Activated CD4-positive, alpha-beta T cell treated with anti-CD3 and anti-CD28 coated beads, Interleukin-2, amount 50 U/mL, for 16 hours (primary cell): ENCODE measurements around the gene HAVCR1.
"Not testable (repeated sequence)": the region's sequence is repeated elsewhere in the genome, so short reads cannot be mapped to it uniquely, and the experiment has no call there.

Source experiments
- DNase-seq: peaks from one replicate; pipeline ENCODE4 v3.0.0-alpha.2; 2020

Gene HAVCR1

GRCh38 chr5:157049605-157050004 is 9.3 kb downstream of the HAVCR1 start:
- no peak for DNase-seq

DNA sequence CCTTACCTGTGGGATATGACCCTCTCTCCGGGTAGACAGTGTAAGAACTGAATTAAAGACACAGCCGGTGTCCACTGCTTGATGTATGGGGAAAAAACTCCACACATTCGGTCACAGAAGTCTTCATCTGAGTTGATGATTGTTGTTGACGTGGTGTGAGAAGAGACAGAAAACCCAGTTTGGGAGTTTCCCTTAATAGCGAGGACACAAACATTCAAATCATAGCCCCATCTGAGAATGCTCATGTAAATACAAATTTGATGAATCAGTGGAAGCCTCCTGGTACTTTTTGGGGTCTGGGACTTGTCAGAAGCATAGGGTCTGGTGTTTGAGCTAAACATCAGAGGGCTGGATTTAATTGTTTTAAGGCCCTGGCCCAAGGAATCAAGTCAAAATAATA is 11.0 kb downstream of the HAVCR1 start:
- DNase-seq, result no peak

GRCh38 chr5:157047016-157047415 is 11.9 kb downstream of the HAVCR1 start:
- not testable (repeated sequence) for DNase-seq

DNA sequence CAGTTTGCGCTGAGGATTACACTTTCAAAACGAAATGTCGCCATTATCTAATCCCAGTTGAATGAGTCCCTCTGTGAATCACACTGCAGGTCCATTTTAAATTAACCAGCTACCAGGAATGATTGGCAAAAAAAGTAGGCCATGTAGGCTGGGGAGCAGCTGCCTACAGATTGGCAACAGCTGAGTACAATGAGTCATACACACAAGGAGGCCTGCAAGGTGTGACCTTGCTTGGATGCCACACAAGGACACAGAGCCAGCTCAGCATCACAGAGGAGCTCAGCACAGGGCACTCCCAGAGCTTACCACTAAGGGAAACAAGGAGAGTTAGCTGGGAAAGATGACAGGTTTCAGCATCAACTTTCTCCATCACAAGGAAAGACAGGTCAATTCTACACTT is 12.9 kb downstream of the HAVCR1 start:
- DNase-seq, result no peak

DNA sequence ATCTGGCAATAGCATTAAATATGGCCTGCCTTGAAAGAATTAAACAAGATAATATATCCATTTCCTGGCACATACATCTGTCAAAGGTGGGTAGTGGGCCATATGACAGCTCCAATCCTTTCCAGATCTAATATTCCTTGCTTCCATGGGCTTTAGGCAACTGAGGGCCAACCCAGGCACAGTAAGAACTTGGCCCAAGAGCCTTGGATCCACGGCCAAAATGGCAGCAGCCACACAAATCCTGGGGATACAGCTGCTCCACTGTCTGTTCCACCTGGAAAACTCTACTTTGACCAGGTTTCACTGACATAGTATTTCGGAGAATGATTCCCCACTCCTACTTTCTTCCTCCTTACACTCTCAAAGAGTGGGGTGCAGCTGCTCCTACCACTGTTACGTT is 13.3 kb downstream of the HAVCR1 start:
- no peak for DNase-seq

DNA sequence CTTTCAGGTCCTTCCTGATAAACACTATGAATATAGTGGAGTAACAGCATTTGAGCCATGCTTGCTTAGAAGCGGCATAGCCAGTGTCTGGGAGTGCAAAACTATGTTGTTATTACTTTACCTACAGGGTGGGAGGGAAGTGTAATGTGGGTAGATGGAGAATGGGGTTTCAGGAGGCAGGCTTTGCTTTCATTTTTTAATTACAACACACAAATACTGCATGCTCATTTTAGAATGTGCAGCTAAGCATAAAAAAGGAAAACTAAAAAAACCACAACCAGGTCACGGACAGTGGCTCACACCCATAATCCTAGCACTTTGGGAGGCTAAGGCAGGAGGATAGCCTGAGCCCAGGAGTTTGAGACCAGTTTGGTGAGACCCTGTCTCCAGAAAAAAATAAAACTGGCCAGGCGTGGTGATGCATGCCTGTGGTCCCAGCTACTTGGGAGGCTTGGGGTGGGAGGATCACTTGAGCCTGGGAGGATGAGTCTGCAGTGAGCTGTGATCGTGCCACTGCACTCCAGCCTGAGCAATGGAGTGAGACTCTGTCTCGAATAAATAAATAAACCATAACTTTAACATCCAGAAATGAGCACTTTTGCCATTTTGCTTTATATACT is 20.2 kb downstream of the HAVCR1 start:
- no peak for DNase-seq

DNA sequence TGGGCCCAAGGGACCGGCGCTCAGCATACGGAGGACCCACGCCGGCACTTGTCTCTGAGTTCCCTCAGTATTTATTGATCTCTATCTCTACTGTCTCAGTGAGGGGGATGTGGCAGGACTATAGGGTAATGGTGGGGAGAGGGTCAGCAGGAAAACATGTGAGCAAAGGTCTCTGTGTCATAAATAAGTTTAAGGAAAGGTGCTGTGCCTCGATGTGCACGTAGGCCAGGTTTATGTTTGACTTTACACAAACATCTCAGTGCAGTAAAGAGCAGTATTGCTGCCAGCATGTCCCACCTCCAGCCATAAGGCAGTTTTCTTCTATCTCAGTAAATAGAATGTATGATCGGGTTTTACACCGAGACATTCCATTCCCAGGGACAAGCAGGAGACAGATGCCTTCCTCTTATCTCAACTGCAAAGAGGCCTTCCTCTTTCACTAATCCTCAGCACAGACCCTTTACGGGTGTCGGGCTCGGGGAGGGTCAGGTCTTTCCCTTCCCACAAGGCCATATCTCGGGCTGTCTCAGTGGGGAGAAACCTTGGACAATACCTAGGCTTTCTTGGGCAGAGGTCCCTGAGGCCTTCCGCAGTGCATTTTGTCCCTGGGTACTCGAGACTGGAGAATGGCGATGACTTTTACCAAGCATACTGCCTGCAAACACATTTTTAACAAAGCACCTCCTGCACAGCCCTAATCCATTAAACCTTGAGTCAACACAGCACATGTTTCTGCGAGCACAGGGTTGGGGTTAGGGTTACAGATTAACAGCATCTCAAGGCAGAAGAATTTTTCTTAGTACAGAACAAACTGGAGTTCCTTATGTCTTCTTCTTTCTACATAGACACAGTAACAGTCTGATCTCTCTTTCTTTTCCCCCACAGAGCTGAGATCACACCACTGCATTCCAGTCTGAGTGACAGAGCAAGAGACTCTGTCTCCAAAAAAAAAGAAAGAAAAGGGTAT is 24.5 kb downstream of the HAVCR1 start:
- not testable (repeated sequence) for DNase-seq

DNA sequence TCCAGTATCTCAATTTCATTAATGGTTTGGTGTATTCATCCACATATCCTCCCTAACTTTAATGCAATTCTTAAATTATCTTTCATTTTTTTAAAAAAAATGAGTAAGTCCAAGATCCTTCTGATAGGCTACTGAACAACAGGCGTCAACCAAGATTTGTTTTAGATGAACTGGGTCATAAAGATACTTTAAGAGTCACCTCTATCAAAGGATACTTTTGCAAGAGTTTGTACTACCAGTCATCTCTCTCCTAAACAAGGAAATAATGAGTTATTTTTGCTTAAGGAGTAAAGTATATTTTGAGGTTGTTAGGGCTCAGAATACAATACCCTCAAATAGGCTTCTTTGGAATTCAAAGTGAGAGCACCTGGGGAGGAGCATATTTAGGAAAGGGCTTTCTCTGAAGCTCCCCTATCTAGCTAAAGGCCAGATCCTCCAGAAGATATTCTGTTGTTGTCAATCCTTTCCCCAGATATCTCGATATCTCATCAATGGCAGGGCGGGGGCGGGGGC is 25.8 kb downstream of the HAVCR1 start:
- no peak for DNase-seq

GRCh38 chr5:157030692-157031091 is 28.2 kb downstream of the HAVCR1 start:
- peak; percentile 37 for DNase-seq

DNA sequence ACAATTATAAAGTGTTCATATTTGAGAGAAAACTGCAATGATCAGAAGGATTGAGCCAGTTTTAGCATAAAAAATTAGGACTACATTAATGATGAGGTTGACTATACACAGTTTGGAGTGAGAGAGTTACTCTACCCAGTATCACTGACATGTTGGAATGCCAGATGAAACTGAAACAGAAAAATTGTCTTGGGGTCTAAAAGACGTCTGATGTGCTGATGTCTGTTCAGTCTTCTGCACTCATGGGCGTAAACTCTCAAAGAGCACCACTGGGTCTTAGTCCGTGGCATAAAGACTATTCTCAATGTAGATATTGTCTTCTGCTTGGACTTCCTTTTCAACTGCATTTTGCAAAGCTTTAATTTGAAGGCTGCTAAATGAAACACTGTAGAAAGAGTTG is 29.5 kb downstream of the HAVCR1 start:
- no peak for DNase-seq

GRCh38 chr5:157027663-157028062 is 31.3 kb downstream of the HAVCR1 start:
- DNase-seq, result peak; percentile 75

DNA sequence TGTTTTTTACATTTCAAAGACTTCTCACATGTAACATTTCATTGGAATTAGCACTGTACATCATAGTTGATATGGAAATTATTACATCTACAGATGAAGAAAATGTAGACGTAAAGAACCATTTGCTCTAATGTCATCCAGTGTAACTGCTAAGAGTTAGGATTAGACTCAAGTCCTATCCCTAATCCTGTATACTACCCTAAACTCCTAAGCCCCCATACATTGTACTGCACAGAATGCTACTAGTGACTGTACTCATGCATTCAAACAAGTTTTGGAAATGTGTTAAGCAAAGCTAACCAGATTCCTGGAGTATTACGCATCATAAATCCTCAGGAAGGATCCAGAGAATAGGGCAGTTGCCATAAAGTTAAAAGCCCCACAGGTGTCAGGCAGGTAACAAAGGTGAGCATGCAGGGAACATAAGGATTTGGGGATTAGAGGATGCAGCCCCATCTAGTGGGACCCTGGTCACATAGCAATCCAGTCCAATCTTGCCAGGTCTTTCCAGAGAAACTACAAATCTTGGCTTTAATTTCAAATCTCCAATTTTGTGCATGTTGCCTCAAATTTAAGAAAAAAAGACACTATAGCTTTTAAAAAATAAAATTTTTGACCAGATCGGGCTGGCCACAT is 32.0 kb downstream of the HAVCR1 start:
- DNase-seq, result peak; percentile 19

- DNase-seq, result peak; percentile 93
Observed at GRCh38 chr5:157025093-157025698, 33.7 kb downstream of the HAVCR1 start.

DNA sequence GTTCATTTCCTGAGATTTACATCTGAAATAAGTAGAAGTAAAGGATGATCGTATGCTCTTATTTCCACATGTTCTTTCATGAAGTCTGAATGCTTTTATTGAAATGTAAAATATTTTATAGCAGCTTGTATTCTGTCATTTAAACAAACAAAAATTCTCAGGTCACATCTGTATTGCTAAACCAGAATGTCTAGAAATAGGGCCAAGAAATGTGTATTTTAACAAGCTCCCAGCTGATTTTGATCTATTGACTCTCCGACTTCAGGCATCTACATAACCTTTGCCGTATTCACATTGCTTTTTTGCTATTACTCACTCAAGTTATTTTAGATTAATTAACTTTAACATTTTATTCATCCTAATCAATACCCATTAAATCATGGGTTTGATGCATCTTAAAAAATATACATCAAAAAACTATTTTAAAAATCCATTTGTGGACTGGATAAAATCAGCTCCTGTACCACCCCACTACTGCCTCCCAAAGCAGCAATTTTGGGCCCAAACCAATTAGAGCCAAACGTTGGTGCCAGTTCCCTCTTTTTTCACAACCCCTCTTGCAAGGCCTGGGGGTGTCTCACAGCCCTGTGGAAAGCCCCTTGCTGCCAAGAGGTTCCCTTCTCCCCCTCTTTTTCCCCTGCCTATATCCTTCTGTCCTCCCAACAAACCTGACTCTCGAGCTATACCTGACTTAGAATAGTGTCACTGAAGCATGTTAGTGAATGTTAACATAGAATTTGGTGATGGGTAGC is 34.5 kb downstream of the HAVCR1 start:
- DNase-seq, result no peak

DNA sequence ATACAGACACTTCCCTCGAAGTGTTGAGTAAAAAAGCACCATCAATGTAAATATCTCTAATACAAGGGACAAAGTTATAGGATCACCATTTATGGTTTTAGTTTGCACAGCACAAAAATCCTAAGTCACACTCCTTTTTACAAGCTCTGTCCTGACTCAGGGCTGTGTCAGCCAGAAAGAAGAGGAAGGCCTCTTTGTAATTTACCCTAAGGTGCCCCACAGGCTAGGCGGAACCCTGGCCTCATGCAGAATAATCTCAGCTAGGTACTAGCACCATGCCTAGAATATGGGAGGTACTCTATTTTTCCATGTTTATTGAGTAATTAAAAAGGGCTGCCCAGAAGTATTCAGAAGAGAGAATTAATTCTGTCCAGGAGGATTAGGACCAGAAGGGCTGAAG is 36.9 kb downstream of the HAVCR1 start:
- DNase-seq, result no peak

- no peak for DNase-seq
Observed at GRCh38 chr5:157020511-157021222, 38.2 kb downstream of the HAVCR1 start.

DNA sequence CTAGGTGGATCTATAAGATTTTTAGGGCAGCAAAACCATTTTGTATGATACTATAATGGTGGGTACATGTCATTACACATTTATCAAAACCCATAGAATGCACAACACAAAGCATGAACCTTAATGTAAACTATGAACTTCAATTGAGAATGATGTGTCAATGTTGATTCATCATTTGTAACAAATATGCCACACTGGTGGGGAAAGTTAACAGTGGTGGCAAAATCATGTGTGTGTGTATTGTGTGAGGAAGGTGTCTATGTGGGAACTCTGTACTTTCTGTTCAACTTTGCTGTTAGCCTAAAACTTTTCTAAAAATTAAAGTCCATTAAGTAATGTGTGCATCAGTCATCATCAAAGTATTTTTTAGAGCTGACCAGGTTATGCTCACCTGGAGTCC is 38.9 kb downstream of the HAVCR1 start:
- no peak for DNase-seq

- DNase-seq, result not testable (repeated sequence)
Observed at GRCh38 chr5:157014143-157014542, 44.8 kb downstream of the HAVCR1 start.

GRCh38 chr5:157006262-157006661 is 52.7 kb downstream of the HAVCR1 start:
- no peak for DNase-seq

- DNase-seq, result peak; percentile 32
Observed at GRCh38 chr5:157004893-157005551, 53.9 kb downstream of the HAVCR1 start.

DNA sequence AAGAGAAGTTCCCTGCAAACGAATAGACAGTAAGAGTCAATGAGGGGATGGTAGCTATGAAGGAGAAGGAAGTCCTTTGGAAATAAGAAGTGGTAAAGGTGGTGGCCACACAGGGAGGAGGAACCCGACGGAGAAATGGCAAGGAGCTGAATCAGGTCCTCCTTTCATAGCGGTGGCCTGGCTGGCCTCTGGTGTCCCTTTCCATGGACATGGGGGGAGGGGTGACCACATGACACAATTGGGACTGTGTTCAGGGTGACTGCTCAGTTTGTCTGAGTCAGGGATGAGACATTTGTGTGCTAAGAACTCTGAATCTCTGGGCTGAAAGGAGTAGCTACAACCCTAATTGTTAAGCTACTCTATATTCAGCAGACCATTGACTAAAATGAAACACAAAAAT is 67.2 kb downstream of the HAVCR1 start:
- DNase-seq, result no peak
